ENCODE measurements around the gene P3H4.
"Not testable (repeated sequence)": the region's sequence is repeated elsewhere in the genome, so short reads cannot be mapped to it uniquely, and the experiment has no call there.

P3H4 gene

GRCh38 chr17:41792845-41793783, 18.6 kb downstream of the P3H4 start:
- peak; percentile 88 for DNase-seq (ENCODE audit: low spot score)

- DNase-seq (ENCODE audit: low spot score): no peak
These were observed 24.7 kb downstream of the P3H4 start for GRCh38 chr17:41787021-41787418.

GRCh38 chr17:41786227-41787020, 25.3 kb downstream of the P3H4 start, which contains the start of gene JUP:
Gene JUP, minus strand, starts transcription at chr17:41786711. Its CDS starts 14,857 bp downstream, at chr17:41771854.
- DNase-seq (ENCODE audit: low spot score): peak; percentile 98

- DNase-seq (ENCODE audit: low spot score): peak; percentile 69
These were observed 25.9 kb downstream of the P3H4 start for GRCh38 chr17:41785859-41786226.

GRCh38 chr17:41785091-41785858, 26.5 kb downstream of the P3H4 start:
- no peak for DNase-seq (ENCODE audit: low spot score)

- no peak for DNase-seq (ENCODE audit: low spot score)
These were observed 27.5 kb downstream of the P3H4 start for GRCh38 chr17:41784207-41784744.

- DNase-seq (ENCODE audit: low spot score): no peak
These were observed 29.6 kb downstream of the P3H4 start for GRCh38 chr17:41782142-41782541.

GRCh38 chr17:41781404-41782110, 30.2 kb downstream of the P3H4 start:
- no peak for DNase-seq (ENCODE audit: low spot score)

- no peak for DNase-seq (ENCODE audit: low spot score)
These were observed 31.8 kb downstream of the P3H4 start for GRCh38 chr17:41779954-41780353.

- no peak for DNase-seq (ENCODE audit: low spot score)
These were observed 34.1 kb downstream of the P3H4 start for GRCh38 chr17:41777574-41778188.

- no peak for DNase-seq (ENCODE audit: low spot score)
These were observed 34.6 kb downstream of the P3H4 start for GRCh38 chr17:41777157-41777573.

- not testable (repeated sequence) for DNase-seq (ENCODE audit: low spot score)
These were observed 35.4 kb downstream of the P3H4 start for GRCh38 chr17:41776262-41776900.

- DNase-seq (ENCODE audit: low spot score): peak; percentile 29
These were observed 36.1 kb downstream of the P3H4 start for GRCh38 chr17:41775394-41776226.

- no peak for DNase-seq (ENCODE audit: low spot score)
These were observed 38.0 kb downstream of the P3H4 start for GRCh38 chr17:41773731-41774193.

GRCh38 chr17:41773190-41773588, 38.6 kb downstream of the P3H4 start:
- DNase-seq (ENCODE audit: low spot score): peak; percentile 86

- no peak for DNase-seq (ENCODE audit: low spot score)
These were observed 39.1 kb downstream of the P3H4 start for GRCh38 chr17:41772586-41773189.

- peak; percentile 69 for DNase-seq (ENCODE audit: low spot score)
These were observed 39.5 kb downstream of the P3H4 start for GRCh38 chr17:41772218-41772585.

GRCh38 chr17:41771389-41772206, 40.2 kb downstream of the P3H4 start:
- no peak for DNase-seq (ENCODE audit: low spot score)
